ENCODE data around the gene ACIN1. TPM values are rescaled to one million over a fixed set of nuclear protein-coding genes. Genes with fewer than 3 reads are reported as not detected.

Gene ACIN1
- total and polyA plus RNA-seq, 2 of the 13 experiments (the other 11 are each of a cell fraction or from before 2014, with no cell fraction given), result 165 to 183 TPM

DNA sequence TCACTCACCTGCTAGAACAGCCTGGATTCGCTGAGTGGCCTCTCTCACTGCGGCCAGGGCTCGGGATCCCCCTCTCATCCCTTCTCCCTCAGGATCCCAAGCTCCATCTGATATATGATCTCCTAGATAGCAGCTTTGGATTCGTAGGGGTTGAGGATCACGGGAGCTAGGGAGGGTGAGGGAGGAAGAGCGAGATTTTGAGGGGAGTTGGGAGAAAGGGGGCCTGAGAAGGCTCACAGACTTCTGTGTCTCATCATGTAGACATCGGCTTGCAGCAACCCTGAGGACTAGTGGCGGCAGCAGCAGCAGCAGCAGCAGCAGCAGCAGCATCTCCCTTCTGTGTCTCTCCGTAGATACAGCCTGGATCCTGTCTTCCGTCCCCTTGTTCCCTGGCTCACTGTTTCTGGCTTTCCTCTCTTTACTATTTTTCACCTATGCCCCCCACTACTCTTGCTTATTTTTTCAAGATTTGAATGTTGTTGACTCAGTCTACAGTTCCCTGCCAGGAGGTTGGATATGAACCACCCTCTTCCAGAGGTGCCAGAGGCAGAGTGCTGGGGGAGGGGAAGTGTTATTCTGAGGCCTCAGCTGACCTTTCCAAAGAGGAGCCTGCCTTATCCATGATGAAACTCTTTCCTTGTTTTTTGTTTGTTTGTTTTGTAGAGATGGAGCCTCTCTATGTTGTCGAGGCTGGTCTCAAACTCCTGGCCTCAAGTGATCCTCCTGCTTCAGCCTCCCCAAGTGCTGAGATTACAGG lies 9.8 kb upstream of the ACIN1 start, which contains the start of gene CIROP (continued):
- TF ChIP-seq YEATS4 (CRISPR knock-in tag; IDR thresholded peaks at IDR 0.05; ENCODE audit: borderline replicate concordance) (no peak), RXRB (CRISPR knock-in tag; IDR thresholded peaks at IDR 0.05; ENCODE audit: borderline replicate concordance) (peak; percentile 79), PAX8 (CRISPR knock-in tag; IDR thresholded peaks at IDR 0.05; ENCODE audit: borderline replicate concordance) (no peak), FOXK1 (CRISPR knock-in tag; IDR thresholded peaks at IDR 0.05; ENCODE audit: borderline replicate concordance, low read depth) (0 out of 2 replicates have a peak, but pooled peaks have one; percentile 35), ZNF549 (CRISPR knock-in tag; IDR thresholded peaks at IDR 0.05) (no peak), ZNF513 (CRISPR knock-in tag; conservative IDR thresholded peaks at IDR 0.05) (0 out of 2 replicates have a peak, but pooled peaks have one; percentile 21), CHD2 (IDR thresholded peaks at IDR 0.05; ENCODE audit: low read depth, low read length) (no peak), ZMYM4 (CRISPR knock-in tag; IDR thresholded peaks at IDR 0.05) (peak; percentile 13; the same call in 1 of the 2 replicates), HHEX (CRISPR knock-in tag; IDR thresholded peaks at IDR 0.05) (0 out of 2 replicates have a peak, but pooled peaks have one; percentile 9), TBX2 (CRISPR knock-in tag; IDR thresholded peaks at IDR 0.05; ENCODE audit: borderline replicate concordance) (no peak), ZNF501 (CRISPR knock-in tag; IDR thresholded peaks at IDR 0.05) (peak; percentile 18; the same call in 1 of the 2 replicates), ZMYM3 (CRISPR knock-in tag; IDR thresholded peaks at IDR 0.05) (peak; percentile 68; the same call in 1 of the 2 replicates), CCAR2 (optimal IDR thresholded peaks at IDR 0.05; ENCODE audit: low read depth, low read length) (no peak), MATR3 (CRISPR knock-in tag; IDR thresholded peaks at IDR 0.05) (no peak), RCOR2 (CRISPR knock-in tag; IDR thresholded peaks at IDR 0.05) (peak; percentile 37; the same call in 1 of the 2 replicates), ZXDC (CRISPR knock-in tag; IDR thresholded peaks at IDR 0.05) (0 out of 2 replicates have a peak, but pooled peaks have one; percentile 52), ZNF136 (CRISPR knock-in tag; IDR thresholded peaks at IDR 0.05; ENCODE audit: low read depth) (no peak), TFDP2 (CRISPR knock-in tag; IDR thresholded peaks at IDR 0.05) (no peak)
- TF ChIP-seq, protein P1, sequence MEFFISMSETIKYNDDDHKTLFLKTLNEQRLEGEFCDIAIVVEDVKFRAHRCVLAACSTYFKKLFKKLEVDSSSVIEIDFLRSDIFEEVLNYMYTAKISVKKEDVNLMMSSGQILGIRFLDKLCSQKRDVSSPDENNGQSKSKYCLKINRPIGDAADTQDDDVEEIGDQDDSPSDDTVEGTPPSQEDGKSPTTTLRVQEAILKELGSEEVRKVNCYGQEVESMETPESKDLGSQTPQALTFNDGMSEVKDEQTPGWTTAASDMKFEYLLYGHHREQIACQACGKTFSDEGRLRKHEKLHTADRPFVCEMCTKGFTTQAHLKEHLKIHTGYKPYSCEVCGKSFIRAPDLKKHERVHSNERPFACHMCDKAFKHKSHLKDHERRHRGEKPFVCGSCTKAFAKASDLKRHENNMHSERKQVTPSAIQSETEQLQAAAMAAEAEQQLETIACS (CRISPR knock-in tag; IDR thresholded peaks at IDR 0.05), result no peak
- TF ChIP-seq, protein P2, sequence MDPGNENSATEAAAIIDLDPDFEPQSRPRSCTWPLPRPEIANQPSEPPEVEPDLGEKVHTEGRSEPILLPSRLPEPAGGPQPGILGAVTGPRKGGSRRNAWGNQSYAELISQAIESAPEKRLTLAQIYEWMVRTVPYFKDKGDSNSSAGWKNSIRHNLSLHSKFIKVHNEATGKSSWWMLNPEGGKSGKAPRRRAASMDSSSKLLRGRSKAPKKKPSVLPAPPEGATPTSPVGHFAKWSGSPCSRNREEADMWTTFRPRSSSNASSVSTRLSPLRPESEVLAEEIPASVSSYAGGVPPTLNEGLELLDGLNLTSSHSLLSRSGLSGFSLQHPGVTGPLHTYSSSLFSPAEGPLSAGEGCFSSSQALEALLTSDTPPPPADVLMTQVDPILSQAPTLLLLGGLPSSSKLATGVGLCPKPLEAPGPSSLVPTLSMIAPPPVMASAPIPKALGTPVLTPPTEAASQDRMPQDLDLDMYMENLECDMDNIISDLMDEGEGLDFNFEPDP (CRISPR knock-in tag; conservative IDR thresholded peaks at IDR 0.05), result no peak

All from HepG2 (cell line).